ENCODE data around the gene OR52I2.

OR52I2 gene

GRCh38 chr11:4581443-4581842 is at the start of gene OR52I2:
Gene OR52I2 (plus strand): TSS chr11:4581743.
- DNase-seq = no peak

- DNase-seq = peak; percentile 31
Measured at GRCh38 chr11:4539603-4540219, 41.8 kb upstream of the OR52I2 start.

- no peak for DNase-seq
Measured at GRCh38 chr11:4541071-4541470, 40.5 kb upstream of the OR52I2 start.

- DNase-seq = no peak
Measured at GRCh38 chr11:4543561-4543960, 38.0 kb upstream of the OR52I2 start.

GRCh38 chr11:4544891-4545290 is 36.7 kb upstream of the OR52I2 start, which contains the start of gene OR52M1:
Gene OR52M1 (plus strand): TSS chr11:4545191. CDS start chr11:4545191, 0 bp downstream.
- no peak for DNase-seq

- no peak for DNase-seq
Measured at GRCh38 chr11:4546878-4547277, 34.7 kb upstream of the OR52I2 start.

GRCh38 chr11:4547416-4547815 is 34.1 kb upstream of the OR52I2 start:
- no peak for DNase-seq

GRCh38 chr11:4551346-4551979 is 30.1 kb upstream of the OR52I2 start:
- no peak for DNase-seq

GRCh38 chr11:4559527-4560440 is 21.8 kb upstream of the OR52I2 start:
- DNase-seq = no peak

- DNase-seq = no peak
Measured at GRCh38 chr11:4560467-4560866, 21.1 kb upstream of the OR52I2 start.

GRCh38 chr11:4565371-4565770 is 16.2 kb upstream of the OR52I2 start:
- DNase-seq = no peak

- no peak for DNase-seq
Measured at GRCh38 chr11:4569075-4569474, 12.5 kb upstream of the OR52I2 start.

- no peak for DNase-seq
Measured at GRCh38 chr11:4576880-4577279, 4.7 kb upstream of the OR52I2 start.

- DNase-seq = no peak
Measured at GRCh38 chr11:4577761-4578160, 3.8 kb upstream of the OR52I2 start.

GRCh38 chr11:4578624-4579023 is 2.9 kb upstream of the OR52I2 start:
- DNase-seq = no peak

- no peak for DNase-seq
Measured at GRCh38 chr11:4580124-4580523, 1.4 kb upstream of the OR52I2 start.

- no peak for DNase-seq
Measured at GRCh38 chr11:4589017-4589416, 7.5 kb downstream of the OR52I2 start.

- DNase-seq = no peak
Measured at GRCh38 chr11:4593739-4594138, 12.2 kb downstream of the OR52I2 start, which contains the start of gene OR52I1. Gene OR52I1 (plus strand): TSS chr11:4594039. CDS start chr11:4594039, 0 bp downstream.

- no peak for DNase-seq
Measured at GRCh38 chr11:4605057-4605456, 23.5 kb downstream of the OR52I2 start.

- DNase-seq = no peak
Measured at GRCh38 chr11:4606231-4607015, 24.9 kb downstream of the OR52I2 start.

GRCh38 chr11:4607096-4607495 is 25.6 kb downstream of the OR52I2 start:
- DNase-seq = no peak

GRCh38 chr11:4607781-4608666 is 26.5 kb downstream of the OR52I2 start, which contains the start of gene TRIM68:
Gene TRIM68 (minus strand): TSS chr11:4608231. CDS start chr11:4605504, 2,727 bp downstream.
- DNase-seq = peak; percentile 95
